HG02884 (cell line): ENCODE data around the gene METTL15.
"Not testable (repeated sequence)": the region's sequence is repeated elsewhere in the genome, so short reads cannot be mapped to it uniquely, and the experiment has no call there.

Source experiments
- ATAC-seq: cut with Tn5 transposase; IDR thresholded peaks from one replicate; pipeline ENCODE4 v1.9.1; 2021; ENCODE audit warnings: mild to moderate bottlenecking, moderate library complexity; ENCODE audit not compliant: unreplicated experiment

Gene METTL15

GRCh38 chr11:28284196-28284595 is 176.0 kb downstream of the METTL15 start:
- no peak for ATAC-seq

DNA sequence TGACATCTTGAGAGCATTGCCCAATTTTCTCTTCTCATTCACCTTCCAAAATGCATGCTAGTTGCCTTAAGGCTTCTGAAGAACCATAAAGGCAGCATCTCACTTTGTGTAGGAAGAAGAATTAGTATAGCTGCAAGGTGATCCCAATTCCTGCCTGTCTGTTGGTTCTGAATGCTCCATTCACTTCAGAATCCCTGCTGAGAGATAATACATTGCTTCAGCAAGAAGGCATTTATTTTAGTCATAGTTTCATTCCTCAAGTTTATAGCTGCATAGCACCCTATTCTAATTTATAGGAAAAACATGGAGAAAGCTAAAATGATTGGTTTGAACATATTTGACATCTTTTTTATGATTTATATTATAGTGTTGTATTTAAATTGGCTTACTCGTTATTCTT is 181.3 kb downstream of the METTL15 start:
- ATAC-seq, result no peak

- ATAC-seq, result not testable (repeated sequence)
These were observed 182.8 kb downstream of the METTL15 start for GRCh38 chr11:28290995-28291394.

DNA sequence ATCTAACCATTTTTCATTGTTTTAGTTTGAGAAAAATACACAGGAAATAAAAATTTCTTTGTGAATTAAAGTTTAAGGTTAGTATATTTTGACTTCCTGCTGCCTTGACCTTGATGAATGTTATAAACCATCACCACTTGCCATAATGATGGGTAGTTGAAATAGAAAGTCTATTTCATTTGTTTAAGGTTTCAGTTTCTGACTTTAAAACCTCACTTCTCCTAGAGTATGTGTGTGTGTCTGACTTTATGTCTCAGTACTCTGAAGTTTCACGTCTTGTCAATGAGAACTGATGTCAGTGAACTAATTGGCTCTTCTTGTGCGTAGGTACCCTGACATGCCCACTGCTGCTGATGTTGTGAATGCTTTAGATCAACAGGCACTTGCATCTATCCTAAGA is 188.2 kb downstream of the METTL15 start:
- peak; percentile 98 for ATAC-seq

GRCh38 chr11:28298209-28298608 is 190.0 kb downstream of the METTL15 start:
- ATAC-seq, result no peak

DNA sequence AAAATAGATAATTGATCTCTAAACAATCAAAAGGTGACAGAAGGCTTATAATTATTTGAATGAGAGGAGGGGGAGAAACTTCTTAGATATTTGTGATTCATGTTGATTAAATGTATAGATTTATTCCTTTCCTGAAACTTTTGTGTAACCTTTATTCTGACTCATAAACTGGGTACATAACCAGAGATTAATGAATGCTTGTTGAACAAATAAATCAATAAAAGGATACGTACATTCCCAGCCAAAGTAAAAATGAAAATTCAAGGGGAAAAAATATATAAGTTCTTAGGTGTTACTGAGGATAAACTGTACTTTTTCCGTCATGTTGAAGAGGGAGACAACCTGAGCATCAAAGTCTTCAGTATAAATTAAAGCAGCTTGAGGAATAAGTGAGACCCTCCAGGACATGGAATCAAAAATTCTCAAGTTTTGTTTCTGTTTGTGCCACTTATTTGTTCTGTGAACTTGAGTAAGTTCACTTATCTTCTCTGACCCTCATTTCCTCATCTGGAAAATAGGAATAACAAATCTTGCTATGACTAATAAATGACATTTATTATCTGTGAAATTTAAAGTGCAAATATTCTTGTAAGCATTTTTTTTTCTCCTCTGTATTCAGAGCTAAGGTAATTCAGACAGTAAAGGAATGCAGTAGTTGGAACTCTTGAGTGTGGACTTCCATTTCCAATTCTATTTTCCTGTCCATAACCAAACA is 195.4 kb downstream of the METTL15 start:
- ATAC-seq, result no peak

GRCh38 chr11:28315440-28315839 is 207.3 kb downstream of the METTL15 start:
- ATAC-seq, result no peak

DNA sequence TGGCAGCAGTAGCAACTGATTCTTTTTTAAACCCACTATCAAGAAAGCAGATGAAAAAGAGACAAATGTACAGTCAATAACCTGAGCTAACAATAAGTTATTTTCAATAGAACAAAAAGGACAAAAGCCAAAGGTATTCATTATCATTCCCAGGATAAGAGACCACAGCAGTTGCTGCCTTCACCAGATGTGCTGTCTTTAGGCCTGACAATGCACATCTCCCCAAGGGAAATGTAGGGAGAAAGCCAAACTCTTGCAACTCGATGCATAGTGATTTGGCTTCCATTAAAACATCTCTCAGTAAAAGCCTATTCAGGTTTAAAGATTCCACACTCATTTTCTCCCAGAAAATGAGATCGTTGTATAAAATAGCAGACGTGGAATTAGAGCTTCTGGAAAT is 210.7 kb downstream of the METTL15 start:
- no peak for ATAC-seq

- no peak for ATAC-seq
These were observed 215.4 kb downstream of the METTL15 start for GRCh38 chr11:28323621-28324020.

GRCh38 chr11:28332393-28332792 is 224.2 kb downstream of the METTL15 start:
- ATAC-seq, result not testable (repeated sequence)

DNA sequence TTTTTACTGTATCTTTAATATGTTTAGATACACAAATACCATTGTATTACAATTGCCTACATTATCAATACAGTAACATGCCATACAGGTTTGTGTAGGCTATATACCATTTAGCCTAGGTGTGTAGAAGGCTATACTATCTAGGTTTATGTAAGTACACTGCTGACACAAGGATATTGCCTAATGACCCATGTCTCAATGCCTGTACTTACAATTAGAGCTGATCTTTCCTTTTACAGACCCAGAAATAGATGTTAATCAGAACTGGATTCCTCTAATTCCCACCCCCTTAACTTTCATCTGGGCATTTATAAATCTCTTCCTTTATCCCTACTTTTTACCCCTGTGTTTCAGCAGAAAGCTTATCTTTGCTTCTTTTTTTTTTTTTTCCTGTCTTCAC is 229.5 kb downstream of the METTL15 start:
- no peak for ATAC-seq

GRCh38 chr11:28338371-28338770 is 230.2 kb downstream of the METTL15 start:
- ATAC-seq, result no peak

DNA sequence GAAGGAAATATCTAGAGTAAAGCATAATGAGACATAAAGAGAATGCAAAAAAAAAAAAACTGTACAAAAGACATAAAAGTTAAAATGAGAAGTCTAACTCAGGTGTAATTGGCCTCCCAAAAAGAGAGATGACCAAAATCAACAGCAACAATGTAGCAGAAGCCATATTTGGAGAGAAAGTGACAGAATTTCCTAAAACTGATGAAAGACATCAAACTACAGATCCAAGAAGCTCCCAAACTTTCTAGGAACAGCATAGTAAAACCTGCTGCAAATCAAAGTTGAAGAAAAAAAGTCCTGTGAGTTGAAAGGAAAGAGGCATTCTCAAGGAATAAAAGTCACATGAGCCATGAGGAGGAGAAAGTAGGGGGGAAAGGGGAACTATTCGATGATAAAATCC is 231.3 kb downstream of the METTL15 start:
- no peak for ATAC-seq

DNA sequence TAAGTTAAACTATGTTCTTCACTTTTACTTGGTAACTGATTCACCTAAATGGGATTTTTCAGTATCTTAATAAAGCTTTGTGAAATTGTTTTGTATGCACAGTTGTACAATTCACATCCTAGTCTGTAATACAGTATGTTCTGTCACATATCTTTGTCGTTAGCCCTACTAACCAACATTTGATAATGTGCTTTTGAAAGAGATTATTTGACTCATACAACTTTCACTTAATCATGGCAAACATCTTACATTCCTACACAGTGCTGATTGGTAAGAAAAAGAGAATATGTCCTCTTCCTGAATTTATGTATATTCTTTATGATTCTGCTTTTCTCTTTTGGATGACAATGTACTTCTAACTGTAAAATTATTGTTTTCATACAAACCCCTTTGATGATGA is 234.5 kb downstream of the METTL15 start:
- ATAC-seq, result no peak

- no peak for ATAC-seq
These were observed 235.4 kb downstream of the METTL15 start for GRCh38 chr11:28343304-28344233.

DNA sequence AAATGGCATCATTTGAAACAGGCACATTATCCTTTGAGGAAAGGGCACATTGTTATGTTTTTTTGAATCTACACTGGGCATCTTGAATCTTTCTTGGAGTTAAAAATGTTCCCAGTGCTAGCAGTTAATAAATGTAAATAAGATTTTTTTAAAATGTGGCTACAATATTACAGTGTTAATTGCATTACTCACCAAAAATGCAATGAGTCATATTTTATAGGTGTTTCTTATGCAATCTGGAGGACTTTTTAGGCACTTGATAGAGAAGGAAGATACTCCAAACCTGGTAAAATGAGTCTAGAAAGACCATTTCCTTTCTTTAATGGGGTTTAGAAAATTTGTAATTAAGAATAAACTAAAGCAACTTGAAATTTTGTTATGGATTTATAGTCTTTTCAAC is 238.0 kb downstream of the METTL15 start:
- no peak for ATAC-seq

DNA sequence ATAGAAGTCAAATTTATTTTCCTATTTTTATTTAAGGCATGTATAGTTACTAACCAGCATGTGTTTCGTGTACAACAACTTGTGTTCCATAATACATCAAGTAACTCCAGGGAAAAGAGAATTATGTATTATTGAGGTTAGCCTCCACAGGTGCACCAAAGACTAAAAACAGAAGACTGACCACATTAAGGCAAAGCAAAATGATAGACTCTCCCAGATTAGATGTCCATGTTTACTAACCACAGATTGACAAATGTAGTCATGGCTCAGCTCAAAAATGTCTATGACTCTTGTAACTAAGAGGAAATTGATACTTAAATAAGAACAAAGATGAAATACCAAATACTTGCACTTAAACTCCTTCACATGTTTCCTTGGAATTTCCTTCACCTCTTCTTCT is 238.5 kb downstream of the METTL15 start:
- no peak for ATAC-seq

- no peak for ATAC-seq
These were observed 239.2 kb downstream of the METTL15 start for GRCh38 chr11:28347371-28347770.

GRCh38 chr11:28350216-28350615 is 242.0 kb downstream of the METTL15 start:
- ATAC-seq, result no peak

GRCh38 chr11:28353991-28354390 is 245.8 kb downstream of the METTL15 start:
- no peak for ATAC-seq

- no peak for ATAC-seq
These were observed 258.6 kb downstream of the METTL15 start for GRCh38 chr11:28366549-28367346.
